Prostate gland (tissue), 2 donors: ENCODE data around the gene RANBP9. TPM values are rescaled to one million over a fixed set of nuclear protein-coding genes. Genes with fewer than 3 reads are reported as not detected.

Source experiments
- DNase-seq: peaks from one replicate; pipeline ENCODE4 v3.0.0-alpha.2; 2019; ENCODE audit warnings: low spot score
- H3K27ac ChIP-seq, 2 donors: fragments of 200-600 bp; sonication (generic); 2 replicates each; pipeline ENCODE4 v1.5.1; 2017 to 2019
- H3K27me3 ChIP-seq: fragments of 200-600 bp; sonication (generic); replicated peaks from 2 replicates; pipeline ENCODE4 v1.5.1; 2019; ENCODE audit not compliant: insufficient read depth
- H3K36me3 ChIP-seq, 2 donors: fragments of 200-600 bp; sonication (generic); 1 replicate in 1 of 2; 2 replicates in 1 of 2; pipeline versions ENCODE4 v1.5.1 to v1.8.1; 2017 to 2019
- H3K4me1 ChIP-seq: fragments of 200-600 bp; sonication (generic); replicated peaks from 2 replicates; pipeline ENCODE4 v1.5.1; 2019
- H3K4me3 ChIP-seq, 2 donors: fragments of 200-600 bp; sonication (generic); 2 replicates each; pipeline ENCODE4 v1.5.1; 2017 to 2019
- H3K9me3 ChIP-seq: fragments of 200-600 bp; sonication (generic); 2 replicates; pipeline ENCODE4 v1.5.1; 2017
- POLR2A ChIP-seq: fragments of 450-650 bp; IDR thresholded peaks from one replicate; pipeline ENCODE4 v1.6.1; 2016; ENCODE audit warnings: antibody characterized with exemption, mild to moderate bottlenecking
- POLR2AphosphoS5 ChIP-seq: sonication (generic); formaldehyde crosslinking; IDR thresholded peaks from one replicate; pipeline ENCODE4 v1.6.1; 2017; ENCODE audit warnings: antibody characterized with exemption
- WGBS: methylation state at CpG from one replicate; pipeline ENCODE4 v1.1.5; 2018; 5-methylcytosine and 5-hydroxymethylcytosine counted together
- intact Hi-C: fragments of 100-400 bp; cut with DNase I; formaldehyde crosslinking; loops from one replicate; pipeline ENCODE4 v1.14.2; 2022
- total RNA-seq, 2 donors: library from RNA; depleted of rRNA; stranded (reverse); fragments of >200 nt; gene quantifications; one replicate each; pipeline ENCODE4 v1.1.0, GENCODE V29; 2016
- TF ChIP-seq, protein P1 (sequence below), 4 experiments: fragments of 200-600 bp in 2 of 4; fragments of 450-650 bp in 2 of 4; sonication (generic) in 2 of 4; IDR thresholded peaks; 1 replicate in 3 of 4; 2 replicates in 1 of 4; pipeline ENCODE4 v1.5.1; 2016 to 2019; ENCODE audit warnings: antibody characterized with exemption in 4 of 4, mild to moderate bottlenecking in 2 of 4, moderate library complexity in 2 of 4

The RANBP9 gene
- total RNA-seq, 2 donors from 2014 or later, result 37.8 to 59.0 TPM

DNA sequence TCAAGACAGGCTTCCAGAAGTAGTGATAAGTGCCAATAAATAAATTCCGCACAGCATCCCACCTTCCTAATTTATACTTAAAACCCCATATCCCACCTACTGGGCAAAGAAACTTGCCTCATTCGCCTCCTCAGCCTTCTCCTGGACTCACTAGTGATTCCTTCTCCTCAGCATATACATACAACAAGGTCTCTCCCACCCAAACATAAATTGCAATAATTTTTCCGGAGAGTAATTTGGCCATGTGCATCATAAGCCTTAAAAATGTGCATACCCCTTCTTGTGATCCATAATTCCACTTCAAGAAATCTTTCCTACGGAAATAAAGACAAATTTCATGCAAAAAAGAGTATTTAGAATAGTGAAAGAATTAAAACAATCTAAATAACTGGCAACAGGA is 26.8 kb downstream of the RANBP9 start:
- WGBS, result over 99% methylated on average over 4 of the region's 4 CpGs

DNA sequence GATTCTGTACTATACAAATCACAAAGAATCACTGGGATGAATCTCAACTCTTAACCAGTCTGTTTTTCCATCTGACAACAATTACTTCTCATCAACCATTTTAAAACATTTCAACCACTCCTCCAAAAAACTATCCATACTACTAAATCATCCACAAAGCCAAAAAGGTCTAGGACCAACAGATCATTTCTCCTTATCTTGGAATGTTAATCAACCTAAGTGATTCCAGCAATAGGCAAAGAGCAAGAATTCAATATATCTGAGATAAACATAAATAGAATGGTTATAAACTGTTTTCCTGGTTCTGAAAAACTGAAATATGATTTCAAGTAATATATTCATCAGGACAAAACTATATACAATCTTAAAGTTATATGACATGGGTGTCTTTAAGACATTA is 28.6 kb downstream of the RANBP9 start:
- DNase-seq, result no peak
- intact Hi-C loops, result no loop called here
- Histone ChIP-seq H3K4me3 (no peak overlapping the region), H3K4me1 (no peaks in the 10 kb centered on the region), H3K27ac (no peak overlapping the region), H3K36me3 (no peaks in the 10 kb centered on the region), H3K27me3 (no peaks in the 10 kb centered on the region), H3K9me3 (no peaks in the 10 kb centered on the region)
- TF ChIP-seq, protein P1, sequence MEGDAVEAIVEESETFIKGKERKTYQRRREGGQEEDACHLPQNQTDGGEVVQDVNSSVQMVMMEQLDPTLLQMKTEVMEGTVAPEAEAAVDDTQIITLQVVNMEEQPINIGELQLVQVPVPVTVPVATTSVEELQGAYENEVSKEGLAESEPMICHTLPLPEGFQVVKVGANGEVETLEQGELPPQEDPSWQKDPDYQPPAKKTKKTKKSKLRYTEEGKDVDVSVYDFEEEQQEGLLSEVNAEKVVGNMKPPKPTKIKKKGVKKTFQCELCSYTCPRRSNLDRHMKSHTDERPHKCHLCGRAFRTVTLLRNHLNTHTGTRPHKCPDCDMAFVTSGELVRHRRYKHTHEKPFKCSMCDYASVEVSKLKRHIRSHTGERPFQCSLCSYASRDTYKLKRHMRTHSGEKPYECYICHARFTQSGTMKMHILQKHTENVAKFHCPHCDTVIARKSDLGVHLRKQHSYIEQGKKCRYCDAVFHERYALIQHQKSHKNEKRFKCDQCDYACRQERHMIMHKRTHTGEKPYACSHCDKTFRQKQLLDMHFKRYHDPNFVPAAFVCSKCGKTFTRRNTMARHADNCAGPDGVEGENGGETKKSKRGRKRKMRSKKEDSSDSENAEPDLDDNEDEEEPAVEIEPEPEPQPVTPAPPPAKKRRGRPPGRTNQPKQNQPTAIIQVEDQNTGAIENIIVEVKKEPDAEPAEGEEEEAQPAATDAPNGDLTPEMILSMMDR (IDR thresholded peaks at IDR 0.05), result no peak
- TF ChIP-seq POLR2AphosphoS5 (no peak), POLR2A (no peak)

More for the DNA sequence above, 26.8 kb downstream of the RANBP9 start:
- Histone ChIP-seq H3K9me3 (no peaks in the 10 kb centered on the region), H3K27me3 (no peaks in the 10 kb centered on the region), H3K4me3 (no peak overlapping the region), H3K4me1 (no peaks in the 10 kb centered on the region), H3K36me3 (no peaks in the 10 kb centered on the region), H3K27ac (no peak overlapping the region)
- intact Hi-C loops, result no loop called here
- TF ChIP-seq, protein P1 (IDR thresholded peaks at IDR 0.05), result no peak
- TF ChIP-seq POLR2AphosphoS5 (no peak), POLR2A (no peak)
- DNase-seq, result no peak

- Histone ChIP-seq H3K4me3 (no peak overlapping the region), H3K27ac (no peak overlapping the region), H3K4me1 (no peaks in the 10 kb centered on the region), H3K9me3 (no peaks in the 10 kb centered on the region), H3K36me3 (no peaks in the 10 kb centered on the region), H3K27me3 (no peaks in the 10 kb centered on the region)
- no peak for TF ChIP-seq POLR2A
- no peak for TF ChIP-seq POLR2AphosphoS5
- TF ChIP-seq, protein P1 (IDR thresholded peaks at IDR 0.05), result no peak
- WGBS, result 97% methylated on average over 6 of the region's 6 CpGs
- no peak for DNase-seq
- intact Hi-C loops, result no loop called here
Measured at GRCh38 chr6:13682346-13682745, 29.3 kb downstream of the RANBP9 start.

GRCh38 chr6:13681305-13682061 is 30.2 kb downstream of the RANBP9 start:
- 85% methylated on average over 7 of the region's 7 CpGs for WGBS
- H3K9me3 ChIP-seq, result no peaks in the 10 kb centered on the region
- H3K4me3 ChIP-seq, result no peak overlapping the region
- H3K27ac ChIP-seq, result no peak overlapping the region
- intact Hi-C loops, result no loop called here
- no peaks in the 10 kb centered on the region for H3K36me3 ChIP-seq
- no peaks in the 10 kb centered on the region for H3K27me3 ChIP-seq
- DNase-seq, result no peak
- no peaks in the 10 kb centered on the region for H3K4me1 ChIP-seq
- no peak for TF ChIP-seq POLR2AphosphoS5

- intact Hi-C loops, result no loop called here
- no peak for DNase-seq
- no peaks in the 10 kb centered on the region for H3K36me3 ChIP-seq
- no peak overlapping the region for H3K4me3 ChIP-seq
- TF ChIP-seq POLR2A (no peak), POLR2AphosphoS5 (no peak)
- TF ChIP-seq, protein P1 (IDR thresholded peaks at IDR 0.05), result no peak
- no peaks in the 10 kb centered on the region for H3K4me1 ChIP-seq
- no peak overlapping the region for H3K27ac ChIP-seq
- WGBS, result 98% methylated on average over 6 of the region's 6 CpGs
- H3K27me3 ChIP-seq, result no peaks in the 10 kb centered on the region
- H3K9me3 ChIP-seq, result no peaks in the 10 kb centered on the region
Measured at GRCh38 chr6:13680448-13680968, 31.1 kb downstream of the RANBP9 start.
